ENCODE results near the gene MYO1B. TPM values are rescaled to one million over a fixed set of nuclear protein-coding genes. Genes with fewer than 3 reads are reported as not detected.

The MYO1B gene
- total RNA-seq, 1 donor from 2014 or later: 51.0 TPM

- no peak for DNase-seq (ENCODE audit: low spot score)
Measured at GRCh38 chr2:191225690-191226089, 19.5 kb upstream of the MYO1B start.

DNA sequence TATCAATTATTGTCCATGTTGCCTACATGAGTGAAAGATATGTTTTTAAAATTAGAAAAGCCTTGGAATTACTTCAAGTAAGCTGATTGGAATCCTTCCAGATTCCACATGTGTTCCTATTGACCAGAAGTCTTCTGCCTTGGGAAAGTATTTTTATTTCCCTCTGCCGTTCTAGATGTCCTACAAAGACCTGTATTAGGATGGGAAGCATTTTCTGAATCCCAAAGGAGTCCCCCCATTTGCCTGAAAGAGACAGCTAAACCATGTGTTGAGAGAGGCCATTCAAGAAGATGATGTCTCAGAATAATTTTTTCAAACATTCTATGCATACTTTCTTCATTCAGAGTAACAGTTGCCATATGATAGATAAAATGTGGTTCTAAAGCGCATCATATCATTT is 19.0 kb upstream of the MYO1B start:
- no peak for DNase-seq (ENCODE audit: low spot score)

- no peak for DNase-seq (ENCODE audit: low spot score)
Measured at GRCh38 chr2:191228333-191228732, 16.9 kb upstream of the MYO1B start.

DNA sequence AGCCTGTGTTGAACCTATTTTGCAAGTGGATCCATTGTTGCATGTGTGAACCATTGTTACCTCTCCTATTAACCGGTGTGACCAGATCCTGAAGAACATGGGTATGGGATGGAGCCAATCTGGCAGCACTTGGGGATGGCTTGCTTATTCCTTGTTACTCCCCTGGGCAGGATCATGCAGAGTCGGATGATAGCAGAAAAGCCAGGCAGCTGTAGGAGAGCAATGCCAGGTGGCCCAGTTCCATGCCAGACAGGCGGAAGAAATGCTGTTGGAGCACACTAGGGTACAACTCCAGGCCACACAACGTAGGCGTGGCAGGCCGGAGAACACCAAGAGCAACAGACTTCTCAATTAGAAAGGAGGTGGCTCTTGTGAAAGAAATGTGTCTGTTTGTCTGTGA is 16.3 kb upstream of the MYO1B start:
- no peak for DNase-seq (ENCODE audit: low spot score)

- no peak for DNase-seq (ENCODE audit: low spot score)
Measured at GRCh38 chr2:191230174-191230573, 15.0 kb upstream of the MYO1B start.

DNA sequence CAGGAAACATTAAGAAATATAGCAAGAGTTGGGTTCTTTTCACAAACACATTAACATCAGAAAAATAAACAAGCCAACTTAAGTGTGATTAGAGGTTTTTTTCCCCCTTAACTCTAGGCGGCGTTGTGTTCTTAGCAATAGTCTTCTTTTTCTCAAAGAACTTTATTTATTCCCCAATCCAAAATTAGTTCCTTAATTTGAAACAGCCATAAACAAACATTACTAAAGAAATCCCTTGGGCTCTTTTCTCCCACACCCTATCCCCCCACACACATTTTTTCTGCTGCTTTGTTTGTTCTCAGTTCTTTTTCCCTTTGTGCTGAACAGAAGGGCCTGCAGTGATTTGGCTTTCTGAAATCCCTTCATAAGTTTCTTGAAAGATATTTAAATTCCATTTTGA is 13.2 kb upstream of the MYO1B start:
- no peak for DNase-seq (ENCODE audit: low spot score)

DNA sequence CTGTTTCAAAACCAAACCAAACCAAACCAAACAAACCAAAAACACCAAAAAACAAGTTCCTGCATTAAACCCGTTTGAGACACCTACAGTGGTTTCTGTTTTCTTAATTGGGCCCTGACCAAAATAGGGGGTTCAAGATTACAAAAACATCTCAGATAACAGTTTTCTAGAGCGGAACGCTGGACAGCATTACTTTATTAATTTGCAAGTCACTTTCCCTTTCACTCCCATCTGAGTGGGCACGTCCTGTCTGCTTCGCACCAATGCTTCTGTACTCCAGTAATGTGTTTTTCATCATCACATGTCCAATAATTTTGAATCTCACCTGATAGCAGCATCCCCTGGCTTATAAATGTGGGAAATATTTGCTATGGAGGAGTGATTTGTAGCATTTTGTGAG is 11.7 kb upstream of the MYO1B start:
- no peak for DNase-seq (ENCODE audit: low spot score)

GRCh38 chr2:191234376-191234775 is 10.8 kb upstream of the MYO1B start:
- DNase-seq (ENCODE audit: low spot score): peak; percentile 16

DNA sequence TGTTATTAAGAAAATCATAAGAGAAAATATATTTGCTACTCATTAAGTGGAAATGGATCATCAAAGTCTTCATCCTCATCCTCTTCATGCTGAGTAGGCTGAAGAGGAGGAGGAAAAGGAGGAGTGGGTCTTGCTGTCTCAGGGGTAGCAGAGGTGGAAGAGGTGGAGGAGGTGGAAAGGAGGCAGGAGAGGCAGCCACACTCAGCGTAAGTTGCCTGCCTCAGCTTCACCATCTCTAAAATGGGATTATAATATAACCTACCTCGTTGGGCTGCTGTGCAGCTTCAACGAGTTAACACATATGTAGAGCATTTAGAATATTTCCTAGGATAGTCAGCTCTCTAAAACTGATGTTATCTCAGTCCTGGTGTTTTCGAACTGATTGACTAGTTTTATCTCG is 4.3 kb upstream of the MYO1B start:
- no peak for DNase-seq (ENCODE audit: low spot score)

- no peak for DNase-seq (ENCODE audit: low spot score)
Measured at GRCh38 chr2:191241418-191241817, 3.8 kb upstream of the MYO1B start.

DNA sequence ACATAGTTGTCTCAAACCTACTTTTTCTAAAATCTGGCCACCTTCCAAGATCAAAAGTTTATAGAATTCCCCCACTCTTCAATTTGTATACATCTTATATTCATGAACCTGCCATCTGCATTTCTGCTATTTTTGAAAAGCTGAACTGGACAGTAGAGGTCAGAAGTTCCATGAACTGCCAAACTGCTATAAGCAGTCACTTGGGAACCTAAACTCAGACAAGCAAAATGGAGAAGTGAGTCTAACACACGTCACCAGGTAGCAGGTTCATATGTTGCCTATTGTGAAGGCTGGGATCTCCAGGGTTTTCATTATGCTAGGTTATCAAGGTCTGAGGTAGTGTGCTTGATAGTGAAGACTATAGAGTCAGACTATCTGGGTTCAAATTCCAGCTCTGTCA is 2.0 kb upstream of the MYO1B start:
- no peak for DNase-seq (ENCODE audit: low spot score)

DNA sequence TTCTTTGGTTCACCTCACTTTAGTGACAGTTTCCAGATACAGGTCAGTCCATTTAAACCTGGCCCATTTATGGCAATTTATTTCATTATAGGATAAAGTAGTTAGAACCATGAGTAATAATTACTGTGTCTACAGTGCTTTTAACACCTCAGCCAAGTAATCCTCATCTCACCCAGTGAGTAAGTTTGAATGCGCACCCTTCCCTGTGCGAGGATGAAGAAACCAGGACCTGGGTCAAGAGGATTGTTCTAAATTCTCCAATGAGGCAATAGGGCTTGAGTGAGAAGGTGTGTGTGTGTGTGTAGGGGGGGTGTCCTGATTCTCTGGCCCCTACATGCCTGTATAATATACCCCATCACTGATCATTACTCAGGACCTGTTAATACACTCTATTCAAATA is 854 bp upstream of the MYO1B start:
- DNase-seq (ENCODE audit: low spot score): no peak

GRCh38 chr2:191245869-191246531 is 796 bp downstream of the MYO1B start:
- peak; percentile 35 for DNase-seq (ENCODE audit: low spot score)

GRCh38 chr2:191246820-191247380 is 1.7 kb downstream of the MYO1B start:
- no peak for DNase-seq (ENCODE audit: low spot score)

DNA sequence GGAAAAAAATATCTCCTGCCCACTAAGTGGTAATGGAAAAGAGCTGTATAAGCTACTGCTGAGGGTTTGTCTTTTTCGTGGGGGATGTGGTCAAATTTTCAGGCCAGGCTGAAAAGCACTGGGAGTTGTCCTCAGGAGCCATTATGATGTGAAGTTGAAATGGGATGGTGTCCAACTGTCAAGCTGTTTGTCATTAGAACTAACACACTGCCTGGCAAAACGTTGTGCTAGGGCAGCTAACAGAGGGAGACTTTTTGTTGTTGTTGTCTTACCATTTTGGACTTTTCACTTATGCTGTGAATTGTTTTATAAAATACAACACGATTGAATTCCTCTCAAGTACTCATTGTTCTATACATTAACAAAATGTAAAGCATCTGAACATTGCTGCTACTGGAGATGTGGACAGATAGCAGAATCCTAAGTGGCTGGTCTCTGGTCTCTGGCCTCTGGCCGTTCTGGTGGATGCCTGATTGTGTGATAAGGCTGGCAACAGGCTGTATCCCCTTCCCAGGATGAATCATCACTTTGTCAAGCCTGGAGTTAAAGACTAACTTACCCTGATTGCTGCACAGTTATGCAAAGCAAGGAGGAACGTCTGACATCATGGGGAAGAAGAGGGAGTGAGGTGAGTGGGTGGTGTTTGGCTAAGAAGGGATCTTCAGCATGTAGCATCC is 2.3 kb downstream of the MYO1B start:
- peak; percentile 42 for DNase-seq (ENCODE audit: low spot score)

- no peak for DNase-seq (ENCODE audit: low spot score)
Measured at GRCh38 chr2:191249156-191249813, 4.1 kb downstream of the MYO1B start.

DNA sequence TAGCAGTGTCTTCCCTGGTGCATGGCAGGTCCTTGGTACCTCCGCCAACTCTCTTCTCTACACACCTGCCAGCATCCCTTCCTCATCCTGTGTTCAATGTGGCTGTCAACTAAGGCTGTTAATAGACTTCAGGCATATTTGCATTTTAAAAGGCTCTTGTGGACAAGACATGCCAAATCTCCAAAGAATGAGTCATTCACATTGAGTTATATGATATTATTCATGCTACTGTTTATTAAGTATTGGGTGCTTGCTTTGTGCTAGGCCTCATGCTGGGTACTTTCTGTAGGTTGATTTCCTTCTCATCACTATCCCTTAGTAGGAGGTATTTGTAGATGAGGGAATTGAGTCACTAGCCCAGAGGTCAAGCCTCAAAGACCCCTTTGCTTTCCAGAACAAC is 5.2 kb downstream of the MYO1B start:
- no peak for DNase-seq (ENCODE audit: low spot score)

- no peak for DNase-seq (ENCODE audit: low spot score)
Measured at GRCh38 chr2:191250986-191251385, 5.8 kb downstream of the MYO1B start.

DNA sequence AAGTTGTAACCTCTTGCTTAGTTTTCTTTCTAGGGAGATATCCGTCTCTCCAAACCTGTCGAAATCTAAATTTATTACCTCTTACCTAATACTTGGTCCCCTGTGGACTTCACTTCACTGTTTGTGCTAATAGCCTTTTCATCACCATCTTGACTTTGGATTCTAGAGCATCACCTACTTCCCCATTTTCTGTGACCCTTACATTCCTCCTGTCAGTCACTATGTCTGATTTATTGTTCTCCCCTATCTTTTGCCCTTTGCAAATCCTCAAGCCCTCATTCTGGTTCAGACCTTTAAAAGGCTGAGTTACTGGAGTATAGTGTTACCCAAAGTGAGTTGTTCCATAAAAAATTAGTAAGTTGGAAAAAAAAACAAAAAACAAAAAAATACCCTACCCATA is 7.5 kb downstream of the MYO1B start:
- no peak for DNase-seq (ENCODE audit: low spot score)

GRCh38 chr2:191253476-191253875 is 8.3 kb downstream of the MYO1B start:
- no peak for DNase-seq (ENCODE audit: low spot score)

DNA sequence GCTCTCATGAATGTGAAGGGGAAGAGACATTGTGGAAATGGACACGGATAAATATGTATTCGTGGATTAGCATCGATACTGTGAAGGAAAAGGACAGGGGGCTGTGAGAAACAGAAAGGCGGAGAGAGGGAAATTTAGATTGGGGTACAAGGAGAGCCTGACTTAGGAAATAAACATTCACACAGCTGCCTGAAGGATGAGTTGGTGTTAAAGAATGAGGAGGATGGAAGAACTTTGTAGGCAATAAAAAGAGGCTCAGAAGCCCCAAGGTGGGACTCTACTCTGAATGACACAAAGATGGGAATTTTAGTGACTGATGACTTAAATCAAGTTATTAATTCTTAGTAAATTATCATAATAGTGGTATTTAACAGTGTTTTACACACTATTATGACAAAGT is 10.1 kb downstream of the MYO1B start:
- no peak for DNase-seq (ENCODE audit: low spot score)

DNA sequence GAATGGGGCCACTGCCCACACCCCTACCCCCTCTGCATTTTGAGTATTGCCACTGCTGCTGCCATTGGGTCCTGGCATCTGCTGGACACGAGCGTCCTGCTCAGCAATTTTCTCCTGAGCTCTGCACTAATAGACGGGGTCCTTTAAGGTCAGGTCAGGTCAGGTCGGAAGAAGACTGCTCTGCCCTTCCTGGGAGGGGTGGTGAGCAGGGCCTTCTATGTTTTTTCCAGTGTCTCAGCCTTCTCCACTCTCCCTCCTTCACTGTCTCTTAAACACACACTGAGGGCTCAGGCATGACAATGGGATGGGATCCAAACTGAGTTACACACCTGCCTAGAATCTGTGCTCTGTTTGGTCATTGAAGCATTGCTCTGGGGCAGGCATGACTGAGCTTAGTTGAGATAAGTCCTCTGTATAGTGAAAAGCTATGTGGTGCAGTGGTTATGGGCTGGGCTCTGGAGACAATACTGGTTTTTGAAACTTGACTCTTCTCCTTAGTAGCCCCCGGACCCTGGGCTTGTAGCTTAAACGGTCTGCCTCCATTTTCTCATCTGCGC is 10.6 kb downstream of the MYO1B start:
- no peak for DNase-seq (ENCODE audit: low spot score)

Measured in umbilical cord (tissue), 2 donors.